Amniotic stem cell (primary cell): ENCODE data around the gene TLK1.

ENCODE experiments used
- DNase-seq: peaks from one replicate; lab custom pipeline; 2025; lab: John Stamatoyannopoulos, UW

TLK1 gene

DNA sequence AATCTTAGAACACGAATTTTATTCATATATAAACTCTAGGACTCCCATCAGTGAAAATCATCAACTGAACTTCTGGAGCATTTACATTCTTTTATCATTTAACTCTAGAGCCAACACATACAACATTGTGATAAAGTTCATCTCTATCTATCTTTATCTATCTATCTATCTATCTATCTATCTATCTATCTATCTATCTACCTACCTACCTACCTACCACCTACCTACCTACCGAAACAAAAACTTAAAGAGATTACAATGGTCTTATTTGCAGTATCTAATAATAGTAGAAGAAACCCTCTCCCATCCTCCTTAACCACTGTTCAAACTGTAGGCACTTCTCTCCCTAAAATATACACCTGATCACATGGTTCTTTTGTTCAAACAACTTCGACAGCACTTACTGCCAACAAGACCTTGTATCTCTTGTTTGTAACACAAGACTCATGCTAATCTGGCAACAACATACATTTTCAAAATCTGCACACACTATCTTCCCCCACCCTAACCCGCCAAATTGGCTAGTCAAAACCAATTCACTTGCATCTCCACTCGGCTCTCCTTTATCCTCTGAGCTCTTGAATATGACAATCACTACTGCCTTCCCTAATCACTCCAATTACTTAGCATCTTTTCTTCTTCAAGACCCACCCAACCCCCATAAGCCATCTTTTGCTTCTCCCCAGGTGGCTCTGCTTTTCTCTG is 162.6 kb downstream of the TLK1 start:
- DNase-seq = no peak

- DNase-seq = no peak
Measured at GRCh38 chr2:170996316-170996715, 164.4 kb downstream of the TLK1 start.

- DNase-seq = no peak
Measured at GRCh38 chr2:170991398-170992182, 169.1 kb downstream of the TLK1 start.

DNA sequence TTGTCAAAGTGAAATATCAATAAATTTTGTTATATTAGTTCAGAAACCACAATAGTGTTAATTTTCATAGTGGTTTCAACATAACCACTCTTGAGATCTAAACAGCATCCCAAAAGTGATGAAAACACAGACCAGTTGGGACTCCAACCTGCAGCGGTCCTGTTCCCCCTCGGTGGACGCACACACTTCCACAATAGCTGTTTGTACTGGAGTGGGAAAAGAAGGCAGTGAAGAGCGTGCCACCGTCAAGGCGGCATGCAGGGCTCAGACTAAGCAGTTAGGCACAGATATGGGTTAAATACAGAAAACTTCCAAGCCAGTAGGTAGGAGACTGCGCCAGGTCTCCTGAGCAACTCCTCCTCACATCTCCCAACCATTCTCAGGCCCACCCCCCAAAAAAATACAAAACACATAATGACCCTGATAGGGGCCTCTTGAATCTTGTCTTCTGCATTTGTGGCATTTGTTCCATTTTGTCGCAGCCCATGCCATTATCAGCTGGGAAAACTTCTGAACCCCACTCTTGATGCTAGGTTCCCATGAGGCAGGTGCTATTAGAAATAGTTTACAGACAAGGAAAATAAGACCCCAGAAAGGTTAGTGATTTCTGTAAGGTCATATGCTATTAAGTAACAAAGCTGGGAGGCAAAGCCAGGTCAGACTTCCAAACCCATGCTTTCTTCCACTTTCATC is 174.0 kb downstream of the TLK1 start:
- DNase-seq = no peak

DNA sequence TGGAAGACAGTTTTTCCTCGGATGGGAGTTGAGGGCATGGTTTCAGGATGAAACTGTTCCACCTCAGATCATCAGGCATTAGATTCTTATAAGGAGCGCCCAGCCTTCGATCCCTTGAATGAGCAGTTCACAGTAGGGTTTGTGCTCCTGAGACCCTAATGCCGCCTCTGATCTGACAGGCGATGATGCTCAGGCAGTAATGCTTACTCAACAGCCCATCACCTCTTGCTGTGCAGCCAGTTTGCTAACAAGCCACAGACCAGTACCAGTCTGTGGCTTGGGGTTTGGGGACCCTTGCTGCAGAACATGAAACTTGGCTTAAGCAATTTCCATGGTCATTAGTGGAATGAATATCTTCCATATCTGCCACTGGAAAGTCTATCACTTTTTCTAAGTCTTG is 175.3 kb downstream of the TLK1 start:
- no peak for DNase-seq

GRCh38 chr2:170984079-170984478 is 176.6 kb downstream of the TLK1 start:
- DNase-seq = no peak

- no peak for DNase-seq
Measured at GRCh38 chr2:170975943-170976270, 184.8 kb downstream of the TLK1 start.

- no peak for DNase-seq
Measured at GRCh38 chr2:170975127-170975942, 185.4 kb downstream of the TLK1 start.

- no peak for DNase-seq
Measured at GRCh38 chr2:170974304-170974993, 186.2 kb downstream of the TLK1 start.

GRCh38 chr2:170973492-170974303 is 187.0 kb downstream of the TLK1 start:
- peak; percentile 68 for DNase-seq

- no peak for DNase-seq
Measured at GRCh38 chr2:170973225-170973491, 187.5 kb downstream of the TLK1 start.

- no peak for DNase-seq
Measured at GRCh38 chr2:170972296-170973224, 188.1 kb downstream of the TLK1 start.

GRCh38 chr2:170971071-170971470 is 189.6 kb downstream of the TLK1 start:
- DNase-seq = no peak

- no peak for DNase-seq
Measured at GRCh38 chr2:170969872-170970496, 190.7 kb downstream of the TLK1 start.

GRCh38 chr2:170969030-170969429 is 191.7 kb downstream of the TLK1 start:
- no peak for DNase-seq

- DNase-seq = no peak
Measured at GRCh38 chr2:170968205-170969003, 192.3 kb downstream of the TLK1 start.

GRCh38 chr2:170967553-170967952 is 193.1 kb downstream of the TLK1 start:
- DNase-seq = no peak

- DNase-seq = no peak
Measured at GRCh38 chr2:170966648-170967396, 193.9 kb downstream of the TLK1 start.
